Stimulated activated CD4-positive, alpha-beta T cell treated with anti-CD3 and anti-CD28 coated beads, TNF-alpha, amount 100 ng/mL, for 4 hours (primary cell): ENCODE results near the gene PPP2R2C.

Source experiments
- DNase-seq, 3 experiments: peaks; one replicate each; pipeline ENCODE4 v3.0.0-alpha.2; 2020; ENCODE audit warnings: low read depth in 3 of 3

The PPP2R2C gene

DNA sequence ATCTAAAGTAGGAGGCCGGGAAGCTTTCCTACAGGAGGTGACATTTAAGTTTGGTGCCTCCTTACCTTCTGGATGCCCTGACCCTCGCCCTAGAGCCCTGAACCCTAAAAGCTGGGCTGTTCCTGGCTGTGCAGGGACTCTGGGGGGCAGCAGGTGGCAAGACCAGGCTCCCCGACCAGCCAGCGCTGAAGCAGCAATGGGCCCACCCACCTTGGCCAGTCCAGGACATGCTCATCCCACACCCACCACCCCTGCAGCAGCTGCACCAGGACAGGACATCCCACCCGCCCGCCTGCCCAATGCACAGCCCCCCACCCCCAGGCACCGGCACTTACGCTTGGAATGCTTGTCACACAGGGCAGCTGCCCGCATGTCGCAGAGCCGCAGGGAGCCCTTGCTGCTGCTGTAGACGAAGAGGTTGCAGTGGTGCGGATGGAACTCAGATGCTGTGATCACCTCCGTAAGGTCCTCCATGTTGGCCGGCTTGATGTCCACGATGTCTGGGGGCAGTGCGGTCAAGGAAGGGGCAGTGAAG, 124.8 kb downstream of the PPP2R2C start:
- DNase-seq = no peak

DNA sequence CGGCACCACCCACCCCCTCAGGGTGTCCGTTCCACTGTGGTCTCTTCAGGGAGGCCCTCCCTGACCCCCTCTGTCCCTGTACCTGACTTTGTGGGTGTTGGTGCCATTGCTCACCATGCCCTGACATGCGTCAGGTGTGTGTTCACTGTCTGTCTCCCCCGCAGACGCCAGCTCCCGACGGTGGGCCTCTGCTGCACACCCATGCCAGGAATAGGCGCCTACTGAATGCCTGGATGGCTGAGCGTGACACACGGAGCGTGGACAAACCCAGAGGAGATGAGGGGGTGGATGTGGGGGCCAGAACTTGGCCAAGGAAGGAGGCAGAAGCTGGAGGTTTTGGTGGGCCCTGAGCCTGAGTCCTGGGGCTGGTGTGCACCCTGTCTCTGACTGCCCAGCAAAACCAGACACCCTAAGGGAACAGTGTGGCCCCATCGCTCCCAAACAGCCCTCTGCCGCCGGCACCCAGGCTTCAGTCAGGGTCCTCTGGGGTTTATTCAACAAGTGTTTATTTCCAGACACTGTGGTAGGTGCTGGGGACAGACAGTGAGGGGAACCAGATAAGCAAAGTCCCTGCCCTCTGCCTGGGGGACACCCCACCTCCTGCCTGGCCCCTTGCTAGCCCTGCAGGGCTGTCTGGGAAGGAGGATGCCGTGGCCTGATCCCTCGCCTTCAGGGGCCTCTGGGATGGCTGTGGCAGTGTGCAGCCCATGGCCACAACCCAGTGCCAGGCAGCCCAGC, 125.9 kb downstream of the PPP2R2C start:
- DNase-seq = no peak

DNA sequence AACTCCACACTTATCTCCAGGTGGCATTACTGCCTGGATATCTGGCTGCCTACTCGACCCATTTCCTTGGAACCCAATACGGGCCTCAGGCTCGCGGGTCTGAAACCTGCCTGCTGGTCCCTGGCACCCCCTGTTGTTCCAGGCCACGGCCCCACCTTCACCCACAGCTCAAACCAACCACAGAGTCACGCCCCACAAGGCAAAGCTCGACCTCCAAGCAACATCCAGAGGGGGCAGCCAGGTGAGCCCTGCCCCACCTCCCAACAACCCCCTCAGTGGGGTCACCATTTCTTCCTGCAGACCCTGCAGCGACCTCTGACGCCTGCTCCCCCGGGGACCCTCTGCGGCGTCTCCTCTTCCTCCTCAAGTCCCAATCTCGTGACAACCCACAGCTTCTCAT, 126.5 kb downstream of the PPP2R2C start:
- no peak for DNase-seq

DNA sequence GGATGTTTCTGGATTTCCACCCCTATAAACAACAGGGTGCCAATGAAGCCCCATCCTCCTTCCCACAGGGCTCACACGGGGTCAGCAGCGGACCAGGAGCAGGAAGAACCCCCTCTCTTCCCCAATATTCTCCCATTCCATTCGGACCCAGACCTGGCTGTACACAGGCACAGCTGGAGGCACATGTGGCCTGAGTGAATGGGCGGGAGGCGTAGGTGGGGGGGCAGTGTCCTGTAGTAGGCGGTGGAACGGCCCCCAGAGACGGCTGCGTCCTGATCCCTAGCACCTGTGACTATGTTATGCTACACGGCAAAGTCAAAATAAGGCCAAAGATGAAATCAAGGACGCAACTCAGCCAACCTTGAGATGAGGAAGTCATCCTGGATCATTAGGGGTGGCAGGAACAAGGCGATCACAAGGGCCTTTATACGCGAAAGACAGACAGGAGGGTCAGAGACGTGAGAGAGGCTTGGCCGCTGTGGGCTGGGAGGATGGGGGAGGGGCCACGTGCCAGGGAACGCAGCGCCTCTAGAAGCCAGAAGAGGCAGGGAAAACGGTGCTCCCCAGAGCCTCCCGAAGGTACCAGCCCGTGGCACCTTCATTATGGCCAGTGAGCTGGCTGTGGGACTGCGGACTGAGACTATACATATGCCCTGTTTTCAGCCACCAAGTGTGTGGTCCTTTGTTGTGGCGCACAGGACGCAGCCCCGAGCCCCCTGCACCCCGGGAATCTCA, 127.2 kb downstream of the PPP2R2C start:
- no peak for DNase-seq

DNA sequence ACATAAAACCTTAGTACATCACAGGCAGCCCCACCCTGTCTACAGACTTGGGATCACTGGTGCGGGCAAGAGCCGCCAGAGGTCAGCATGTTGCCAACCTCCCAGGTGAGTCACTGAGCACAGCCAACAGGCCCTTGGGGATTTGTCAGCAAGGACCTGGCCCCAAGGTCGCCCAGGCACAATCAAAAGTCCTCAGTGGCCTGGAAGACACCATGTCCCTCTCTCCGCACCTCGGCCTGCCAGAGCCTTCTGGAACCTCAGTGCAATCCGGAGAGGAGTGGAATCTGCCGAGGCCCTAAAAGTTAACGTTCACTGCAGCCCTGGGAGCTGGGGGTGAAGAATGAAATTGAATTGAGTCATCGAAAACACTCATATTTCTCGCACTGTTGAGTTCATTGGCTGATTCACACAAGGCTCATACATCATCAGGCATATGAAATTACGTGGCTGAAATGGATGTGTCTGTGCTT, 128.4 kb downstream of the PPP2R2C start:
- DNase-seq = no peak

DNA sequence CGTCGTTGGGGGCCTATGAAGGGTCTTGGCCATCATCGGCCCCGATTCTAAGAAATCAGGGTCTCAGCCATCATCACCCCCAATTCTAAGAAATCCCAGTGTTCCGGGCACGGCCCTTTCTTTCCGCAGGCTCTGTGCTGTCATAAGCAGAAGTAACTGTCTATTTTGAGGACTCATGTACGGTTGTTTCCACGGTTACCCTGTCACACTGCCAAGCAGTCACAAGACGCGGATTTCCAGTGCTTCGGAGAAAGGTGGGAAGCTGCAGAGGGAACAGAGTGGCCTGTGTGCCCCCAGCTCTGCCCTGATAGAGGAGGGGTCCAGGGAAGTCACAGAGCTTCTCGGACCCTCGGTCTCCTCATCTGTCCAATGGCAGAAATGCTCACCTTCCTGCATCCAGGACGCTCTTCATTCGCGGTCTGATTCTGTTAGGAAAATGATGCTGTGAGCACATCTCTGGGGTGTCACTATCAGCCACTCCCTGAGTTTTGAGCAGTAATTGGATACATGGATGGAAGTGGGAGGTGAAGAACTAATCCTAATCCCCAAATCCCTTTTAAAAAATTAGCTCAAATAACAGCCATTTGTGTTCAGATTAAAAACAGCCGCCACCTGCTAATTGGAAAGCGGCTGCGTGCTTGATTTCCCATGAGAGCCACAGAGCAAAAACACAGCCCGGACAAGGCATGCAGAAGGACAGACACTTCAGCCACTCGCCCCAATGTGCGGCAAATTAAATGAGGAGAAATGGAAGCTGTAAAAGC, 129.7 kb downstream of the PPP2R2C start:
- DNase-seq = no peak

DNA sequence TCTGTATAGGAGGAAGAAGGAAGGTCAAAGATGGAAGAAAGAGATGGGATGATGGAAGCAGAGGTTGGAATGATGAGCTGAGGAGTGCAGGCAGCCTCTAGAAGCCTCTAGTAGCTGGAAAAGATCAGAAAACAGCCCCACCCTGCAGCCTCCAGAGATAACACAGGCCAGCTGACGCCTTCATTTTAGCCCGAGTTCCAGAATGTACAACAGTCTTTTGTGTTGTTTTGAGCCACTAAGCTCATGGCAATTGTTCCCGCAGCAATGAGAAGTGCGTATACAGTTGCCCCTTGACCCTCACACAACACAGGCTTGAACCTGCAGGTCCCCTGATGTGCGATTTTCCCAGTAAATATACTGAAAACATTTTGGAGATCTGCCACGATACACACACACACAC, 130.7 kb downstream of the PPP2R2C start:
- no peak for DNase-seq

DNA sequence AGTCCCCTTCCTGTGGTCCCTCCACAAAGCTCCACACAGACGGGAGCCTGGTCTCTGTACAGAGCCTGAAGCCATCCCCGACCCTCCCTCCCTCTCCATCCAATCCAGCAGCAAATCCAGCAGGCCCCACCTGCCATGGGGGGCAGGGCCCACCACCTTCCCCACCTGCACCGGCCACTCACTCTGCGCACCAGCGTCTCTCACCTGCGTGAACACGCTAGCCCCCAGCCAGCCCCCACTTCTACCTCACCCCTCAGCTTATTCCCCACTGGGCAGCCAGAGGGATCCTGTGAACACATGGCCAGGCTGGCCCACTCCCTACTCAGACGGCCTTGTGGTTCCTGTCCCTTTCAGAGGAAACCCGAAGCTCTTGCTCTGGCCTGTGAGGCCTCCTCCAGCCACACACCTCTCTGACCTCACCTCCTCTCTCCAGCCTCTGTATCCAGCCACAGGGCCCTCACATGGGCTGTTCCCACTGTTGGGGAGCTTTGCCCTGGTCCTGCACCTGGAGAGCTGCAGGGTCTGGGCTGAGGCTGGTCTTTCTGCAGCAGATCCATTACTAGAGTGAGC, 131.9 kb downstream of the PPP2R2C start:
- DNase-seq = no peak

DNA sequence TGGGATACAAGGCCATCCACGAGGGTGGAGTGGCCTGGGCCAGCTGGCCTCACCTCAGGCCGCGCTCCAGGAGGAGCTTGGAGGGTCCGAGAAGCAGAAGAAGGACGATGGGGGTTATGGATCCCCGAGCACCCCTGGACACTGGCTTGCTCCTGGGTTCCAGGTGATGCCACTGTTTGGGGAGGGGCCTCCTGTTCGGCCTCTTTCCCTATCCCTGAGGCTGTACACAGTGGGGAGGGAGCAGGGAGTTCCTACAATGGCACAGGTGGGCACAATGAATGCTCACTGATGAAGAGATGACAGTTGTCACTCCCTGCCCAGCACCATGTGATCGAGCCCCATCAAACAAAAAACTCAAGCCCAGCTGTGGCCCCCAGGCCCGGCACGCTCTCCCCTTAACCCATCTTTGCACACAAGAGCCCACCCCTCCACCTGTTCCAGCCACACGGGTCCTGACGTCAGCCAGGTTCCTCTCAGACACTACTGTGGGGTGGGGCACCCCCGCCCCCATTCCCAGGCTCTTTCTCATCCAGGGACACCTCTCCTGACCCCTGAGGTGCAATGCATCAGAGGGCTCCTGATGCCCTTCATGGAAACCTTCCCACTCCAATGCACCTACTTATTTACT, 132.5 kb downstream of the PPP2R2C start:
- DNase-seq = no peak

DNA sequence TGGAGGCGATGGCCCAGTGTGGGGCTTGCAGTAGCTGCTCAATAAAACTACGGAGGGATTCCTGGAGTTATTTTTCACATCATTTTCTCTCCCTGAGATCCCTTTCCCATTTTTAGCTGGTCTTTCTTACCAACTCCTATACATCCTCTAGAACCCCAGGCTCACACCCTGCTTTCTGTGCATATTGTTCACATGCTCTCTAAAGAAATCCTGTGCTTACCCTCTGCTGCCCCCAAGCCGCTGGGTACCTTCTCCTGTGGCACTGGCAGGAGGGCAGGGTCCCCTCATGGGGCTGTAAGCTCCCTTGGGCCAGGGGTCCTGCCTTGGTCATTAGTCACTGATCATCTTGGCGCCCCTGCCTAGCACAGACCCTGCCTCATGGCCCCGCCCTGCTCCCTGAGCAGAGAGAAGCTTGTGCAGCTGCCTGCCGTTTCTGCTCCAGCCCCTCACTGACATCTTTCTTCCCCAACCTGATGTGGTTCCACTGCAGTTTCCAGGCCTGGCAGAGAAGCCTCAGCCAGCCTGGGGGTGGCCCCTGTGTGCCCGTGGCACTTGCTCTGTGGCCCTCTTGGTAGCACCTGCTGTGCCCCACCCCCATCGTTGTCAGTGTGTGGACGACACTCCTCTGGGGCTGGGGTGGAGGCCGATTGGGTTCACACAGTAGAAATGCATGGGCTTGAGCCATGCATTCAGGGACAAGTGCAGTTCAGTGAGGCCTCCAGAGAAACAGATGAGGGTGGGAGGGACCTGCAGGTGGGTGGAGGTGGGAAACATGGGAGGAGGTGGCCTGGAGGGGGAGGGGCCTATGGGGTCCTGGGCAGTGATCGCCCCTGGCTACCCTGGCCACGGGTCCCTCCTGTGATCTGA, 133.2 kb downstream of the PPP2R2C start:
- DNase-seq = no peak

DNA sequence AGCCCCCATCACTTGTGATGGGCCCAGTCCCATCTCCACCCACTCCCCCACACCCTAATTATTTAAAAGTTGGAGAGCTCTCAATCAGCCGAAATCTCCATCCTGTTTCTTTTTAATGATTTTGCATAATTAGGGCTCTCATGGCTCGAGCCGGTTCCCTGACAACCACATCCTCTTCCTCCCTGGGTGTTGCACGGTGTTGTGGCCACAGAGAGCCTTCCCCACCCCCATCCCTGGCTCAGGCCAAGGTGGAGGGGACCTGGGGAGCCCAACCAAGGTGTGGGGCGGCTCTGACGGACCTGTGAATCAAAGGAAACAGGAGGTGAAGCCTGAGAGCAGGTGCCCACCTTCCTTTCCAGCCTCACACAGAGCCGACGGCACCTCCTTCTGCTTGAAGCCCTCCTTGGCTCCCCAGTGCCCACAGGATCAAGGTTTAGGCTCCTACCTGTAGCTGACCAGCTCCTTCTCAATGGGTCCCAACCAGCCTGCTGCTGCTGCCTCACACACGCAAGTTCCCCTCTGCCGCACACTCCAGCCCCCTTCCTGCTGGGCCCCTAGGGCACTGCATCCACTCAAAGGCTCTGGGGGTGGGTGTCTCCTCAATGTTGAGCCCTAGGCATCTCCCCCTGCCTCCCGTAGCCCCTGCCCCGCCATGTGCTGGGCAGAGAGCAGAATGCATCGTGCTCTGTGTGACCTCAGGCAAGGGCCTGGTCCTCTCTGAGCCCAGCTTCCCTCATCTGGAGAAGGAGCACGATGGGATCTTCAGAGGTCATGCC, 134.1 kb downstream of the PPP2R2C start:
- no peak for DNase-seq

DNA sequence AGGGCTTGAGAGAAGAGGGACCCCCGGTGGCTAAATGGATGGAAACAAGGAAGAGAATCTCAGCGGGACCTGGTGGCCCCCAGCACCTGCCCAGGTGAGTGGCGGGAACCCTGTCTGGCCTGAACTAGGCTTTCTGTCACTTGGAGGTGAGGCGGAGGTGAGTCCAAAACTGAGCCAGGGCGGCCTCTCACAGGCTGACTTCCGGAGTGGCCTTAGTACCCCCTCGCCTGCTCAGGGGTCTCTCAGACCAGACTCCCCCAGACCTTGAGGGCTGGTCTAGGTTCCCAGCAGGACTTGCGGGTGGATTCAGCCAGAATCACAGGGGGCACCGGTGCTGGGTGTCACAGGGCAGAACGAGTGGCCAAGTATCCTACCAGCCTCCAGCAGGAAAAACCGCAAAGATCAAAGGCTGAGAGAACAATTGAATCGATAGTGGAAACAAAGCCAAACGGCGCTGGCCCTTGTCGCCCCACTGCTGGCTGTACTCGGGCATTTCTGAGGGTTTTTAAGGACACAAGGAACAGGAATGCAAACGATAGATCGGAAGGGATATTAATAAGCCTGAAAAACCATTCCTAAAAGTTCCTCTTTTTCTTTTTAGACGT, 135.0 kb downstream of the PPP2R2C start:
- DNase-seq = no peak

DNA sequence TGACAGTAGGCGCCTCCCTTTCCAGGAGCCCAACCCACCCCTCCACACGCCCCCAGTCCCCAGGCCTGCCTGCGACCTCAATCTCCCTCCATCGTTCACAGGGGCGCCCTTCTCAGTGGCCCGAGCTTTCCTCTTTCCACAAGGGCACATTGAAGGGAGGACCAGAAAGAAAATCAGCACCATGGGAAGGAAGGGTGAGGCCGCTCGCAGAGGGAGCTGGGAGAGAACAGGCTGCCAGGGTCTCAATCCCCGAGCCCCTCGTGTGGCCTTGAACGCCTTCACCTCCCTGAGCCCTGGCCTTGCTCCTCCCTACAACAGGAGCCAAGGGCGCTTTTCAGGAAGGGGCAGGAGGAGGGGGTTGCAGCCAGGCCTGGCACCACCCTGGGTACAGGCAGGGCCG, 136.2 kb downstream of the PPP2R2C start:
- DNase-seq = no peak

DNA sequence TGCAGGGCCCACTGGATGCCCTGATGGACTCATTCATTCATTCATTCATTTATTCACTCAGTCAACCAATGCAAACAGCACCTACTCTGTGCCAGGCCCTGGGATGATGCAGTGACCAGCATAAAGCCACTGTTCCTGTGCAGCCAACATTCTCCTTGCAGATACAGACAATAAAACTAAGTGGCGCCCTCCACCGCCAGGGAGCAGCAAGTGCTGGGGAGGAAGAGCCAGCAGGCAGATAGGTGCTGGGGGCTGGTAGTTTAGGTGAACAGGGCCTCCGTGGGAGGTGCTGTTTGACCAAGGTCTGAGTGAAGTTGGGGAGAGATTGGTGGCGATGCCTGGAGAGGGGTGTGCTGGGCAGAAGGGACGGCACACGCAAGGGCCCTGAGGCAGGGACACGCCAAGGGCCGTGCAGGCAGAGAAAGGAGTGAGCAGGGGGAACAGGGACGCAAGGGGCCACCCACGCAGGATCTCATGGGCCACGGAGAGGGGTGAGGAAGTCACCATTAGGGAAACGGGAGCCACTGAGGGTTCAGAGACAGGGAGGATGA, 137.3 kb downstream of the PPP2R2C start:
- no peak for DNase-seq

DNA sequence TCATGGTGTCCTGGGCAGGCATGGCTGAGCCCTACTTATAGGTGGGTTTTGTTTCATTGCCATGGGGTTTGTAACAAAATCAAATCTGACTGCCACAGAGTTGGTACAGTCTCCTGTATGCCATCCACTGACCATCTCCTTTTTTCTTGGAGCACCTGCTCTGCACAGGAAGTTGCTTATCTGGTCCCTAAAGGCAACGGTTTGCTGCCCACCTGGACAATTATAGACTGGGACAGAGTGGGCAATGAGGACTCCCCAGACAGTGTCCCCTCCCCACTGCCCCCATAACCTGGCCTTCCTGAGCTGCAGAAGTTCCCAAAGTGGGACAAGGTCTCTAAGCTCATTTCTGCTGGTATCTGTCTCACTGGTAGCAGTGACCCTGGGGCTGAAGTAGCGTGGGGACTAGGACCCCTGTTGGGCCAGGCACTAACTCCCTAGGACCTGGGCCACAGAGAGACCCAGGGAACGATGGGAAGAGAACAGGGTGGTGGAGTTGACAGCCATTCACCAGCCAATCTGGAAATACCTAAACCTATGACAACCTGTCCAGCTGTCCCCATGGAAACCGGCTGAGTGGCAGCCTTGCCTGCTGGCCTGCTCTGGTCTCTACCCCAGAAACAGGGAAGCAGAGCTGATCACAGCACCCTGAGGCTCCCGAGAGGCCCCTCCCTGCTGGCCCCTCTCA, 138.1 kb downstream of the PPP2R2C start:
- DNase-seq = no peak

DNA sequence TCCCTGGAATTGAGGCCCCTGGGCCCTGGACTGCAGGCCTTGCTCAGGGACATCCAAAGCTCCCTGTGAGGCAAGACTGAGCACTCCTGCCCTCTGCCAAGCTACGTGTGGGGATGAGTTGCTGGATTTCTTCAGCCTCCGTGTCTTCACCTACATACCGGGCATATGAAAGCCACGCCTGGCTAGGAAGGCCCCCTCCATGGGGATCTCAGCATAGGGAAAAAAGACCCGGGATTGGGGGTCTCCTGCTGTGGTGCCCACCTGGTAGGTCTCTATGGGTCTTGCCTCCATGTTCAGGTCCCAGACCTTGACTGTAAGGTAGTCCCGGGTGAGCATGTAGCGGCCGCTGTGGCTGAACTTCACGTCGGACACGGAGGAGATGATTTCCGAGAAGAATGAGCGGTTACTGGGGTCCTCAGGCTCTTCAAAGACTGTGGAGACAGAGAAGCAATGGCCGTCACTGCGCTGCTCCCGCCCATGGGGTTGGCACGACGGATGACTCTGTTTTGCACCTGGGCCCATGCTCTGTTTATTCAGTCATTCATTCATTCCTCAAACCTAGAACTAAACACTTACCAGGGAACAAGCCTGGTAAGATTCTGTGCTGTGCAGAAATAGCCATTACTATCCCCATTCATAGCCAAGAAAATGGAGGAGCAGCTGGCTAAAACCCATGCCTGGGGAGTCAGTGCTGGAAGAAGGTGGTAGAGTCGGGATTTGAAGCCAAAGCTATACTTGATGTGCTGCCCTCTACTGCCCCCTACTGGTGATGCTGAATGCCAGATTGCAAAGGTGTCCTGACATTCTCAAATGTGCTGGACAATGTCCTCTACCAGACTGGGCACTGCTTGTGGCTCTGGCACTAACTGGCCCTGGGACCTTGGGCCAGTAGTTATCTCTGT, 138.9 kb downstream of the PPP2R2C start:
- no peak for DNase-seq

DNA sequence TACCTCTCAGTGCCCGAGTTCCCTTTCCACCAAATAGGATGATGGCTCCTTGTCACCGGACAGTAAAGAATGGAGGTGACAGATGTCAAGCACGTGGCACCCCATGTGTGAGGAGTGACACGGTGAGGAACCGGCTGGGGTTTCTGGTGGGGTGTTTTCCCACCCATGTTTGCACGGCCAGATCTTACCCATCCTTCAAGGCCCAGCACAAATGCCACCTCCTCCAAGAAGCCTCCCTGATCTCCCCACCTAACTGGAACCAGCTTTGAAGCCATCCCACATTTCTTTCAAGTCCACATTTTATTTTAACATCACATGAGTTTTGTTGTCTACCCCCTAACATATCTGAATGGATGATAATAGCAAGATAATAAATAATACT, 139.8 kb downstream of the PPP2R2C start:
- no peak for DNase-seq
